Activated gamma-delta T cell treated with anti-CD3 and anti-CD28 coated beads, Interleukin-2, amount 50 U/mL, for 16 hours (primary cell): ENCODE data around the gene HK3.
"Not testable (repeated sequence)": the region's sequence is repeated elsewhere in the genome, so short reads cannot be mapped to it uniquely, and the experiment has no call there.

Source experiments
- DNase-seq: peaks from one replicate; pipeline ENCODE4 v3.0.0-alpha.2; 2020; ENCODE audit warnings: low read depth

The HK3 gene

DNA sequence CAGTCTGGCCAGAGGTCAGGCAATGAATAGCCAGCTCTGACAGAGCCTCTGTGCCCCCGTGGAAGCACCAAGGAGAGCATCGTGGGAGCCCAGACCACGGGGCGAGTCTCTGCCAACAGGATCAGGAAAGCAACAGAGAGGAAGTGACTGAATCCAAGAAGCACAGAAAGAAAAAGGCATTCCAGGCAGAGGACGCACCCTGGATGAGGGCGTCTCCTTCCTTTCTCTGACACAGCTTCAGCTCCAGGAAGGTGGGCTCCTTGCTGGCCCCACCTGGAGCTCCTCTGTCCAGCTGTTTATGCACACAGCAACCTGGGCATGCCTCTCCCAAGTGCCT lies 16.6 kb downstream of the HK3 start:
- DNase-seq, result no peak

DNA sequence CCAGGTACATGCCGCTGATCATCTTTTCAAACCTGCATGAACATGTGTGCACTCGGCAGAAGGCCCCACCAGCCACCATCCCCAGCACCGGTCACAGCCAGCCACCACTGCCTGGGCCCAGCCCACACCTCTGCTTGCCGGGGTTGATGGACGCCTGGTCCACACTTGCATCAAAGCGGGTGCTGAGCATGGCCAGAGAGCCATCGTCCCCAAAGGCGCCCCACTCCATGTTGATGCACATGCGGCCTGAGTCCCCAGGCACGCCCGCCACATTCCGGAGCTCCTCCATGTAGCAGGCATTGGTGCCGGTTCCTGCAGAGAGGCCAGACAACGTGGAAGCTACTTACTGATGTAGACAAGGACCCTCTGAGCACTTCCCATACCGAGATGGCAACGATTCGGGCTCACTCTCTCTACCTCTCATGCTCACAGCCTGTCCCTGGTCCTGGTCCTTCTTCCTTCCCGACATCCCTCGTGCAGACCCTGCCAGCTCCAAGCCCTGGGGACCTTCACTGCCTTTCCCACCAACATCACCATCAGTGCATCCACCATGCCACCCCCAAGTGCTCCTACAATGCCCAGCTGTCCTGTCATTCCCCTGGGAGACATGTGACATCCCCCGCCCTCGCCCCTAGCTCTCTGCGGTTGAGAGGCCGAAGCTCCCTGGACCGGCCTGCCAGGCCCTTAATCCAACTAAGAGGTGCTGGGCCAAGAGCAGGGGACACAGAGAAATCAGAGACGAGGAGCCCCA lies 17.2 kb downstream of the HK3 start:
- no peak for DNase-seq

DNA sequence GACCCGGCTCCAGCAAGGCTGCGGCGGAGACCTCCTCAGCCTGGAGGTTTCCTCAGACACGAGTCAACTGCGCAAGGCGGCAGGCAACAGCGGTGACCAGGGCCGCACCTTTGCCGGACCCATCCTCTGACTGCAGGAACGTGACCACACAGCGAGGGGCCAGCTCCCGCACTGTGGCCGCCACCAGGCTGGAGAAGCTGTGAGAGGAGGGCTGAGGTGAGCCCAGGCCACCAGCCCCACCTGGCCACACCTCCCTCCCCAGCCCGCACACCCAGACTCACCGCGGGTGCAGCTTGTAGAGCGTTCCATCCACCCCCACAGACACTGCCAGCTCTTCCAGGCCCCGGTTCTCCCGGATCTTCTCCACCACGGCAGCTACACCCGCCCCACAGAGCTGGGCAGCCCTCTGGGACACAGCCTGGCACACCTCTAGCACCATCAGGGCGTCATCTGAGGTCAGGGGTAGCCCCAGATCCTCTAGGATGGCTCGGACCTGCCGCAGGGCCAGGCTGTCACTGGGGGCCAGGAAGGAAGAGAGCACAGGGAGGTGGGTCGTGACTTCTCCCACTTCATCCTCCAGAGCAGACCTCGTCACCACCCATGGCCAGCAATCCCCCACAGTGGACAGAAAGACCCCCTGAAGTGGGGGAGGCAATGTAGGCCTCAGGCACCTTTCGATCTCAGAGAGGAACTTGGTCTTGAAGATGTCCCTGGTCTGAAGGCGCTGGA lies 18.0 kb downstream of the HK3 start:
- DNase-seq, result no peak

DNA sequence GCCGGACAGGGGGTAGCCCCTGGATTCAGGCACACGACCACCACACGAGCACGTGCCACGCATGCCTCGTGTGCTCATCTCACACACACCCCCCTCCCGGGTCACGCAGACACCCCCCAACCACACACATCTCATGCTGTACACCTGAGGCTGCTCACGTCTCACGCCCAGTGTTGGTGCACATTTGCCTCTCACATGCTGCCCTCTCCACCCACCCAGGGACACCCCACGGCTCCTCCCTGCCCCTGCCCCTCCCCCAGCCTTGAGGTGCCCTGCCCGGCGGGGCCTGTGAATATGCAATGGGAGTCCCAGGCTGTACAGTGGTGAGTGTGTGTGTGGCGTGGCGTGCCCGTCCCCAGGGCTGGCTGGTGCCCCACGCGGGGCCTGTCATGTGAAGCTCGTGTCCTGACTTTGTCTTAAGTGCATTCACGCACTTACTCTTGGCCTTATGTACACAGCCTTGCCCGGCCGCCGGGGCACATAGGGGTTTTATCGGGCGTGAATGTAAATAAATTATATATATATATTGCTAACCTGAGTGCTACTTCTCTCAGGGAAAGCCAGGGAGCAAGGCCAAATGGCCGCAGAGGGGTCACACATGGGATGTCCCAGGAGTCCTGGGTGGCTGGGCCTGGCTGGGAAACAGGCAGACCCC lies 18.7 kb downstream of the HK3 start:
- no peak for DNase-seq

DNA sequence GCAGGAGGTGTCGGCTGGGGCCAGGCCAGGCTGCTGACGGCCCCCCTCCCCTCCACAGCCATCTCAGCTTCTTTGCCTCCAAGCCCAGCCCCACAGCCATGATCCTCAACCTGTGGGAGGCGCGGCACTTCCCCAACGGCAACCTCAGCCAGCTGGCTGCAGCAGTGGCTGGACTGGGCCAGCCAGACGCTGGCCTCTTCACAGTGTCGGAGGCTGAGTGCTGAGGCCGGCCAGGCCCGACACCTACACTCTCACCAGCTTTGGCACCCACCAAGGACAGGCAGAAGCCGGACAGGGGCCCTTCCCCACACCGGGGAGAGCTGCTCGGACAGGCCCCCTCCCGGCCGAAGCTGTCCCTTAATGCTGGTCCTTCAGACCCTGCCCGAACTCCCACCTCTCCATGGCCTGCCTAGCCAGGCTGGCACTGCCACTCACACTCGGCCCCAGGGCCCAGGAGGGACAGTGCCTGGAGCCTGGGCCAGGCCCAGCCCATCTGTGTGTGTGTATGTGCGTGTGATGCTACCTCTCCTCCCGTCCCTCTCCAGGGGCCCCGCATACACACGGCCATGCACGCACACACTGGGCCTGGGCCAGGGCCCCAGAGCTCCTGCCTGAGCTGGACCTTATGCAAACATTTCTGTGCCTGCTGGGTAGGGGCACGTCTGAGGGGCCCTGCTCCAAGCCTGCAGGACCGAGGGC lies 19.3 kb downstream of the HK3 start:
- no peak for DNase-seq

DNA sequence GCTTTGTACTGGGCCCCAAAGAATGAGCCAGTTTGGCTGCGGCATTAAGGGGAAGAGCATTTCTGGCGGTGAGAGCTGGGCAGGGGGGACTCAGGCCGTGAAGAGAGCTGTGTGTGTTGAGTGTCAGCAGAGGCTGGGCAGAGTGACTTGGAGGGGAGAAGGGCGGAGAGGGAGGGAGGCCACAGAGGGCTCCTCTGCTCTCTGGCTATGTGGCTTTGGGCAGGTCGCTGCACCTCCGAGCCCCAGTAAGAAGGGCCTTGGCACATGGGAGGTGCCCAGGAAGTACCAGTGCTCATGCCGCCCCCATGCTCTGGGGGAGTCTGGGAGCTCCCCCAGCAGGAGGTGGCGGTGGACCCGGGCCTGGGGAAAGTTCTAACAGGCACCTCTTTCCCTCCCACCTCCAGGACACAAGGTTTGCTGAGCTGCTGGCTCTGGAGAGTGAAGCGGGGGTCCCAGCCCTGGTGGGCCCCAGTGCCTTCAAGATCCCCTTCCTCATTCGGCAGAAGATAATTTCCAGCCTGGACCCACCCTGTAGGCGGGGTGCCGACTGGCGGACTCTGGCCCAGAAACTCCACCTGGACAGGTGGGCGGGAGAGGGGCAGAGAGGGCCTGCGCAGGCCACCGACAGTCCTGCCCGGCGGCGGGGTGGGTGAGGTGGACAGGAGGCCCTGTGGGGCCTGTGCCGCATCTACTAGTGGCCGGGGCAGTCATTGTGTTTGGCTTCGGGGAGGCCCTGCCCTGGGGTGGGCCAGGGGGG lies 20.1 kb downstream of the HK3 start:
- DNase-seq, result no peak

DNA sequence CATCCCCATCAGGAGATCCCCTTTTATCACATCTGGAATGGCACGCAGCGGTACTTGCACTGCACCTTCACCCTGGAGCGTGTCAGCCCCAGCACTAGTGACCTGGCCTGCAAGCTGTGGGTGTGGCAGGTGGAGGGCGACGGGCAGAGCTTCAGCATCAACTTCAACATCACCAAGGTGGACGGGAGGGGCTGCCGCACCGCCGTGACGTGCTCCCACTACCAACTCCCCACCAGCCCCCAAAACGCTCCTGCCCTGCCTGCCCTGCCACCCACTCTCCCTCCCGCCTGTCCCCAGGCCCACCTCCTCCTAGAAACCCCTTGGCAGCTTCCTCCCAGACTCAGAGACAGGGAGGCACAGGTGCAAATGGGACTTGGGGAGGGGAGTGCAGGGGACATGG lies 20.7 kb downstream of the HK3 start:
- DNase-seq, result no peak

DNA sequence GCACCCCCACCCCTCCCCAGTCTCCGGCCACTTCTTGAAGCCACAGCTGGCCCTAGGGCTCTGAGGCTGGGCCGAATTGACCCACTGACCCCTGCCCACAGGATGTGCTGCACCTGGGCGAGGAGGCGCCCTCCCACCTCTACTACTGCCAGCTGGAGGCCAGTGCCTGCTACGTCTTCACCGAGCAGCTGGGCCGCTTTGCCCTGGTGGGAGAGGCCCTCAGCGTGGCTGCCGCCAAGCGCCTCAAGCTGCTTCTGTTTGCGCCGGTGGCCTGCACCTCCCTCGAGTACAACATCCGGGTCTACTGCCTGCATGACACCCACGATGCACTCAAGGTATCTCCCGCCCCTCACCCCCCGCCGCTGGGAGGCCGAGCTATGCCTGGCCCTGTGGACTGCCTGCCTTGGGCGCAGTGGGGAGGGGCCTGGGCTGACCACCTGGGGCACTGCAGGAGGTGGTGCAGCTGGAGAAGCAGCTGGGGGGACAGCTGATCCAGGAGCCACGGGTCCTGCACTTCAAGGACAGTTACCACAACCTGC lies 21.3 kb downstream of the HK3 start:
- DNase-seq, result no peak

DNA sequence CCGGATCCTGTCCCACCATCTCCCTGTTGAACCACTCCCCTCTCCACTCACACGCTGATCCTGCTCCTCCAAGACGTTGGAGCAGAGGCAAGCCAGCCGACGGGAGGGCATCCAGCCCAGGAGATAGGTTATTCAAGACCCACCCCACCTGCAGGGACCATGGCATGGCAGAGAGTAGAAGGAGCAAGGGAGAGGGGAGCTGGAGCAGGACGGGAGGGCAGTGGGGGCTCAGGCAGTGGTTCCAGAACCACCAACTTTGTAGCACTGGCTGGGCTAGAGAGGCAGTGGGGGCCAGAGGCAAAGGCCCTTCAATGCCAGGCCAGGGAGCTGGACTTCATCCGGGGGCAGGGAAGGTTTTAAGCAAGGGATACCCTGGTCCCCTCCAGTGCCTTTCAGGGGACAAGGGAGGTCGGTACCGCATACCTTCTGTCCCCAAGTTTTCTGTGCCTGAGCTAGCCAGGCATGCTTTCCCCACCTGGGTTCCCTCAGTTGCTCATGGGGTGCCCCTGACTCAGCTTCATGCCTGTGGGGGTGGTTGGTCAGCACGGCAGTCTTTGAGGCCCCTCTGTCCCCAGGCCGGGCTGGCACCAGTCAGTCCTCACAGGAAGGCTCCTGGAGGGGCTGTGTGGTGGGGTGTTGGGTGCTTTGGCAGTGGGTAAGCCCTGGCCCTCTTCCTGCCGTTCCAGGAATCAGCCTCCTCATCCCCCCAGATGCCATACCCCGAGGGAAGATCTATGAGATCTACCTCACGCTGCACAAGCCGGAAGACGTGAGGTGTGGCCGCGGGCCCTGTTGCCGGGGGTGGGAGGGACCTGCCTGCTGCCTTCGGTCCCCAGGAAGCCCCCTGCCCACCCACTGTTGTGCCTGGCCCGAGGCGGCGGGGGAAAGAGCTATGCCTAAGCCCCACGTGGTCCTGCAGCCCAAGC lies 22.4 kb downstream of the HK3 start:
- no peak for DNase-seq

DNA sequence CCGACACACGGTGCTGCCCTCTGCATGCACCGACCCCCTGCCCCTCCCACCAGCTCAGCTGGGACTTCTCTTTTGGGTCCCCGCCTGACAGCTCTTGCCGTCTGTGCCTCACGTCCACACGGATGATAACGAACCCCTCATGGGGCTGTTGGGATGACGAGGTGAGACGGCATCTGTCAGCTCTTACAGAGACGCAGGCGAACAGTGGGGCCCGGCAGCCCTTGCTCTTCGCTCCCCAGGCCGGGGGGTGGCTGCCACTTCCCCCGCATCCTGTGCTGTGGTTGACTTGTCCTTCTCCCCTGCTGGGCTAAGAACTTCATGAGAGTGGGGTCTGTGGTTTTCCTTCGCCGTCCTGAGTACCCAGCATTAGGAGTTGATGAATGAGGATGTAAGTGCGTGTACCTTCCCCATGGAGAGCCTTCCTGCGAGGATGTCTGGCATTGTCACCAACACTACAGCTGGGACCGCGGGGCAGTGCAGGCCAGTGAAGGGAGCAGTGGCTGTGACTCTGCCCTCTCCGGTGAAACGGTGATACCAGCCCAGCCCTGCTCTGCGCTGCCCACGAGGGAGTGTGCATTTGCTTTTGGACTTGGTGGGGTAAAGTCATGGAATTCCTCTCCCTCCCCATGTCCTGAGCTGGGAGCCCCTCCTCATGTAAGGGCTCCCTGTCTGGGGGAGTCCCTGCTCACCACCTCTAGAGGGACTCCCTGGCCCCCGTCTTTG lies 23.2 kb downstream of the HK3 start:
- no peak for DNase-seq

DNA sequence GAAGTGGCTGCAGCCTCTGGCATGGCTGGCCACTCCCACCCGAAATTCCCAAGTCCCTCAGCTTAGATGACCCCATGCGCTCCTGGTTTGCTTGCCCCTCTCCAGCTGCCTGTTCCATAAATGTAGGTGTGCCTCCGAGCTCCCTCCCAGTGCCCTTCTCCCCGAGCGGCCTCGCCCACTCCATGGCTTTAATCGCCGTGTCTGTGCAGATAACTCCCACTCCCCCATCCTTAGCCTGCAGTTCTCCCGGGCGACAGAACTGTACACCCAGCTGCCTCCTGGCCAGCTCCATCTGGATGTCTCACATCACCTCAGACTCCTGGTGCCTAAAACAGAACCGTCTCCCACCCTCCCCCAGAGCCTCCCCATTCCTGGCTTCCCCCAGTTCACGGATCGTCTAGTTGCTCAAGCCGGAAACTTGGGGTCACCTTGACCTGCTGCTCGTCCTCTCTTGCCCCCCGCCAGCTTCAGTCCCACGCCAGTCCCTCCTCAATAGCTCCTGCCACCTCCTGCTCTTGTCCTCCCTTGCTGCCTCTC lies 24.1 kb downstream of the HK3 start:
- no peak for DNase-seq

DNA sequence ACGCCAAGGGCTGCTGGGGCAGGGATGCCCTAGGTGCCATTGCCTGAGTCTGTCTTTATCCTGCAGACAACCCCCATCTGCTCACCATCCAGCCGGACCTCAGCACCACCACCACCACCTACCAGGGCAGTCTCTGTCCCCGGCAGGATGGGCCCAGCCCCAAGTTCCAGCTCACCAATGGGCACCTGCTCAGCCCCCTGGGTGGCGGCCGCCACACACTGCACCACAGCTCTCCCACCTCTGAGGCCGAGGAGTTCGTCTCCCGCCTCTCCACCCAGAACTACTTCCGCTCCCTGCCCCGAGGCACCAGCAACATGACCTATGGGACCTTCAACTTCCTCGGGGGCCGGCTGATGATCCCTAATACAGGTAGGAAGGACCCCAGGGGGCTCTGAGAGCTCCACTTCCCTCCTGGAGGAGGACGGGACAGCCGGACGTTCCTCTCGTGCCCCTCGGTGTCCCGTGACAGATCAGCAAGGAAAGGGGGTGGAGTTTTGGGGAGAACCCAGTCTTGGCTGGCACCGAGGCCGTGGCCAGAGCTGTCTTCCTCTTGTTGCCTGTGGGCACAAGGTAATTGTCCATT lies 24.9 kb downstream of the HK3 start:
- no peak for DNase-seq

DNA sequence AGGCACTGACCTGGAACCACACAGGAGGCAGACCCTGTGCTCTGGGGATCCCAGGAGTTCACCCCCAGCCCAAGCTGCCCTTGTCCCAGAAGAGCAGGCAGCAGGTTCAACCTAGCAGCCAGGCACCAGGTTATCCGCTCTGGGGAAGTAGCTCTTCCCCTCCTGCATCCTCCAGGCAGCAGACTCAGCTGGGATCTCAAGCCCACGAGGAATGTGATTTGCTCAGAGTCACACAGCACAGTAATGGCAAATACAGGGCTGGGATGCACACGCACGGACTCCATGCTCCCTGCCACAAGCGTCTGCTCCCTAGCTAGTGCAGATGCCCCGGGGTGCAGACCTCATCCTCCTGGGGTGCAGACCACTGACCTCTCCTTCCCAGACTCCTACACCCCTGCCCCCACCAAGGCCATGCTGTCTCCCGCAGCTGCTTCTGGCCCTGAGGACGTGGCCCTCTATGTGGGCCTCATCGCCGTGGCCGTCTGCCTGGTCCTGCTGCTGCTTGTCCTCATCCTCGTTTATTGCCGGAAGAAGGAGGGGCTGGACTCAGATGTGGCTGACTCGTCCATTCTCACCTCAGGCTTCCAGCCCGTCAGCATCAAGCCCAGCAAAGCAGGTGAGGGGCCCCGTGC lies 25.5 kb downstream of the HK3 start:
- no peak for DNase-seq

DNA sequence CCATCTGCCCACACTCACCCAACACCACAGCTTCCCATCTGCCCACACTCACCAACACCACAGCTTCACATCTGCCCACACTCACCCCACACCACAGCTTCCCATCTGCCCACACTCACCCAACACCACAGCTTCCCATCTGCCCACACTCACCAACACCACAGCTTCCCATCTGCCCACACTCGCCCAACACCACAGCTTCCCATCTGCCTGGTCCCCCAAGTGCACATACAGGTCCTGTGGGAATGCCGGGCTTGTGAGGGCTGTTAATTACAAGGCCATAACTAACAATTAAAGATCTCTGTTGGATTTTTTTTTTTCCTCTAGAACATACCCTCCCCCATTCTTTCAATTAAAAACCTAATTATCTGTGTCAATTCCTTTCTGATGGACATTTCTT lies 26.1 kb downstream of the HK3 start:
- not testable (repeated sequence) for DNase-seq

DNA sequence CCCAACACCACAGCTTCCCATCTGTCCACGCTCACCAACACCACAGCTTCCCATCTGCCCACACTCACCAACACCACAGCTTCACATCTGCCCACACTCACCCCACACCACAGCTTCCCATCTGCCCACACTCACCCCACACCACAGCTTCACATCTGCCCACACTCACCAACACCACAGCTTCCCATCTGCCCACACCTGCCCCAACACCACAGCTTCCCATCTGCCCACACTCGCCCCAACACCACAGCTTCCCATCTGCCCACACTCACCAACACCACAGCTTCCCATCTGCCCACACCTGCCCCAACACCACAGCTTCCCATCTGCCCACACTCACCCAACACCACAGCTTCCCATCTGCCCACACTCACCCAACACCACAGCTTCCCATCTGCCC lies 26.6 kb downstream of the HK3 start:
- DNase-seq, result not testable (repeated sequence)

DNA sequence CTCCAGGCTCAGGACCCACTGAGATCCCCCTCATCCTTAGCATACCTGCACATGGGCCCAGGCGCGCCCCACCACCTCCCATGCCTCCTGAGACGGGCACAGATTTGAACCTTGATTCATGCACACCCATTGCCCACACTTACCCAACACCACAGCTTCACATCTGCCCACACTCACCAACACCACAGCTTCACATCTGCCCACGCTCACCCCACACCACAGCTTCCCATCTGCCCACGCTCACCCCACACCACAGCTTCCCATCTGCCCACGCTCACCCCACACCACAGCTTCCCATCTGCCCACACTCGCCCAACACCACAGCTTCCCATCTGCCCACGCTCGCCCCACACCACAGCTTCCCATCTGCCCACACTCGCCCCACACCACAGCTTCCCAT lies 28.5 kb downstream of the HK3 start:
- DNase-seq, result not testable (repeated sequence)

DNA sequence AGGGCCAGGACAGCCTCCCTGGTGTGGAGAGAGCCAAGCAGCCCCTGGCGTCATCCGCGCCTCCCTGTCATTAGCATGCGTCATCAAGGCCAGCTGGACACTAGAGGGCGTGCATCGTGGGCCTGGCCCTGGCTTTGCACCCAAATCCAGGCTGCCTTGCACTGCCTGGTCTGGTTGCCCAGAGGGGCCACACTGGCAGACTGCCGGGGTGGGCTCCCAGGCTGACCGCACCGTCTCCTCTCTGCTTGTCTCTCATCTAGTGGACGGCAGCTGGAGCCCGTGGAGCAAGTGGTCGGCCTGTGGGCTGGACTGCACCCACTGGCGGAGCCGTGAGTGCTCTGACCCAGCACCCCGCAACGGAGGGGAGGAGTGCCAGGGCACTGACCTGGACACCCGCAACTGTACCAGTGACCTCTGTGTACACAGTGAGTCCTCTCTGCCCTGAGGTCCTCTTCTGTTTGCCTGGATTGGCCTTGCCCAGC lies 29.0 kb downstream of the HK3 start:
- no peak for DNase-seq

DNA sequence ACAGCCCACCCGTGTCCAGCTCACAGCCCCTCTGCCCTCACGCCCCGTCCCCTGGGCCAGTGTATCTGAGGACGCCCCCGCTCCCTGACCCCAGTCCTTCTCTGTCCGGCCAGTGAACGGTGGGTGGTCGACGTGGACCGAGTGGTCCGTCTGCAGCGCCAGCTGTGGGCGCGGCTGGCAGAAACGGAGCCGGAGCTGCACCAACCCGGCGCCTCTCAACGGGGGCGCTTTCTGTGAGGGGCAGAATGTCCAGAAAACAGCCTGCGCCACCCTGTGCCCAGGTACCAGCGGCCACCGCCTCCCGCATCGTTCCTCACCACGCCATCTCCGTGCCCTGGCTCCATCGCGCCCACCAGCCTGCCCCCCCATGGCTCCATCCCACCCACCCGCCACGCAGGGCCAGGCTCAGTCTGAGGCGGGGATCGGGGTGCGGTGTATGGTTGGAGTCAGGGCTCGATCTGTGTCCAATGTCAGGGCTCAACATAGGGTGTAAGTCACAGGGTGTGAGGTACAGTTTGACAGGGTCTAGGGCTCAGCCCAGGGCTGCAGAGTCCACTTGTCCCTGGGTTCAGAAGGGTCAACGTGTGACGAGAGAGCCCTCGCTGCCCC lies 29.5 kb downstream of the HK3 start:
- no peak for DNase-seq
